Uterus (tissue), 2 donors: ENCODE data around the gene CEP78.

ENCODE experiments used
- POLR2A ChIP-seq, 2 donors: fragments of 450-650 bp; IDR thresholded peaks; one replicate each; pipeline ENCODE4 v1.6.1; 2016; ENCODE audit warnings: antibody characterized with exemption in 2 of 2, mild to moderate bottlenecking in 1 of 2, moderate library complexity in 1 of 2
- TF ChIP-seq, protein P1 (sequence below), 4 experiments: fragments of 200-600 bp in 2 of 4; fragments of 450-650 bp in 2 of 4; sonication (generic) in 2 of 4; IDR thresholded peaks; one replicate each; pipeline ENCODE4 v1.5.1; 2016 to 2019; ENCODE audit warnings: antibody characterized with exemption in 4 of 4, mild to moderate bottlenecking in 2 of 4, moderate library complexity in 1 of 4

DNA sequence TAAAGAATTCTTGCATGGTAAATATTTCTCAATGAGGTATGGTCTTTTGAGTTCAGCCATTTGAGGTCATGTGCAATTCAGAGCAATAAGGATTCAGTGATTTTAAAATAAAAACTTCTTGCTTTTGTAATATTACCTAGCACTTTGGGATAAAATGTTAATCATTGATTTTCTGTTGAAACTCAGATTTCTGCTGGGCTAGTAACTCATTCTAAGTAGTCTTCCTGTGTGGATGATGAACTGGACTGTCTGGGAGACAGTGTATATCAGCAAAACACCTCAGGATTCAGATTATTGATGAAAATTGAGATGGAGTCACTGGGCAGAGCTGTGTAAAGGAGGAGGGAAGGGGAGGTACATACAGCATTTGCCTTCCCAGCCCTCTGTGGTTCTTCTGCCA is 50.2 kb downstream of the CEP78 start:
- TF ChIP-seq, protein P1, sequence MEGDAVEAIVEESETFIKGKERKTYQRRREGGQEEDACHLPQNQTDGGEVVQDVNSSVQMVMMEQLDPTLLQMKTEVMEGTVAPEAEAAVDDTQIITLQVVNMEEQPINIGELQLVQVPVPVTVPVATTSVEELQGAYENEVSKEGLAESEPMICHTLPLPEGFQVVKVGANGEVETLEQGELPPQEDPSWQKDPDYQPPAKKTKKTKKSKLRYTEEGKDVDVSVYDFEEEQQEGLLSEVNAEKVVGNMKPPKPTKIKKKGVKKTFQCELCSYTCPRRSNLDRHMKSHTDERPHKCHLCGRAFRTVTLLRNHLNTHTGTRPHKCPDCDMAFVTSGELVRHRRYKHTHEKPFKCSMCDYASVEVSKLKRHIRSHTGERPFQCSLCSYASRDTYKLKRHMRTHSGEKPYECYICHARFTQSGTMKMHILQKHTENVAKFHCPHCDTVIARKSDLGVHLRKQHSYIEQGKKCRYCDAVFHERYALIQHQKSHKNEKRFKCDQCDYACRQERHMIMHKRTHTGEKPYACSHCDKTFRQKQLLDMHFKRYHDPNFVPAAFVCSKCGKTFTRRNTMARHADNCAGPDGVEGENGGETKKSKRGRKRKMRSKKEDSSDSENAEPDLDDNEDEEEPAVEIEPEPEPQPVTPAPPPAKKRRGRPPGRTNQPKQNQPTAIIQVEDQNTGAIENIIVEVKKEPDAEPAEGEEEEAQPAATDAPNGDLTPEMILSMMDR (IDR thresholded peaks at IDR 0.05) = no peak
- TF ChIP-seq POLR2A (IDR thresholded peaks at IDR 0.05) = no peak
